Neural progenitor cell (in vitro differentiated cells): ENCODE measurements around the gene CD300A.

Experiments used
- EZH2 ChIP-seq: fragments of 200-600 bp; sonication (generic); IDR thresholded peaks from 2 replicates; pipeline ENCODE4 v1.6.1; 2017; ENCODE audit warnings: antibody characterized with exemption, mild to moderate bottlenecking, moderate library complexity
- EZH2phosphoT487 ChIP-seq: fragments of 200-600 bp; sonication (generic); IDR thresholded peaks from 2 replicates; pipeline ENCODE4 v1.6.1; 2017; ENCODE audit warnings: antibody characterized with exemption
- TF ChIP-seq, protein P1 (sequence below): fragments of 200-600 bp; sonication (generic); IDR thresholded peaks from 2 replicates; pipeline ENCODE4 v1.5.1; 2017; ENCODE audit warnings: antibody characterized with exemption, mild to moderate bottlenecking

DNA sequence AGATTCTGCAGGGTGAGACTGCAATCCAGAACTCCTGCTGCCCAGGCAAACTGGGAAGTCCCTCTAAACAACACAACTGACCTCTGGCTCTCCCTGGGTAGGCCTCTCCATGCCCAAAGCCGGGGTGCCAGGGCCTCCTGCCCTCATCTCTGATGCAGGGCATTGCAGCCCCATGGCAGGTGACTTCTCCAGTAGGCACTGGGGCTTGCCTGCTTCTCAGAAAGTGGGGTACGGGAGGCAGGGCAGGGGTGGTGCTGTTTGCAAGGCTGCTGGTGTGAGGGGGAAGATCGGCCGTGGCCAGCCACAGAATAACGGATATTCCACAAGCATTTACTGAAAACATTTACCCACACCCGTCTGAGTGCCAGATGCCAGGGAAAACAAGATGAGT lies 38.7 kb upstream of the CD300A start:
- TF ChIP-seq EZH2 (no peak), EZH2phosphoT487 (no peak)
- TF ChIP-seq, protein P1, sequence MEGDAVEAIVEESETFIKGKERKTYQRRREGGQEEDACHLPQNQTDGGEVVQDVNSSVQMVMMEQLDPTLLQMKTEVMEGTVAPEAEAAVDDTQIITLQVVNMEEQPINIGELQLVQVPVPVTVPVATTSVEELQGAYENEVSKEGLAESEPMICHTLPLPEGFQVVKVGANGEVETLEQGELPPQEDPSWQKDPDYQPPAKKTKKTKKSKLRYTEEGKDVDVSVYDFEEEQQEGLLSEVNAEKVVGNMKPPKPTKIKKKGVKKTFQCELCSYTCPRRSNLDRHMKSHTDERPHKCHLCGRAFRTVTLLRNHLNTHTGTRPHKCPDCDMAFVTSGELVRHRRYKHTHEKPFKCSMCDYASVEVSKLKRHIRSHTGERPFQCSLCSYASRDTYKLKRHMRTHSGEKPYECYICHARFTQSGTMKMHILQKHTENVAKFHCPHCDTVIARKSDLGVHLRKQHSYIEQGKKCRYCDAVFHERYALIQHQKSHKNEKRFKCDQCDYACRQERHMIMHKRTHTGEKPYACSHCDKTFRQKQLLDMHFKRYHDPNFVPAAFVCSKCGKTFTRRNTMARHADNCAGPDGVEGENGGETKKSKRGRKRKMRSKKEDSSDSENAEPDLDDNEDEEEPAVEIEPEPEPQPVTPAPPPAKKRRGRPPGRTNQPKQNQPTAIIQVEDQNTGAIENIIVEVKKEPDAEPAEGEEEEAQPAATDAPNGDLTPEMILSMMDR: no peak
